Fibroblast of upper back skin (primary cell): ENCODE data around the gene ZNF124.
"Not testable (repeated sequence)": the region's sequence is repeated elsewhere in the genome, so short reads cannot be mapped to it uniquely, and the experiment has no call there.

Experiments used
- DNase-seq: peaks from one replicate; pipeline ENCODE4 v3.0.0-alpha.2; 2013

Gene ZNF124

GRCh38 chr1:247171875-247172563 lies at the start of gene ZNF124:
TSS of gene ZNF124 (minus strand) at chr1:247172020. CDS start at chr1:247171877, 143 bp downstream.
- not testable (repeated sequence) for DNase-seq

- DNase-seq, result not testable (repeated sequence)
Measured at GRCh38 chr1:247220280-247220679, 48.5 kb upstream of the ZNF124 start.

GRCh38 chr1:247218121-247218651 lies 46.4 kb upstream of the ZNF124 start:
- no peak for DNase-seq

GRCh38 chr1:247216261-247216660 lies 44.4 kb upstream of the ZNF124 start:
- DNase-seq, result no peak

GRCh38 chr1:247212627-247213617 lies 41.1 kb upstream of the ZNF124 start:
- DNase-seq, result no peak

GRCh38 chr1:247212012-247212411 lies 40.2 kb upstream of the ZNF124 start:
- DNase-seq, result no peak

- DNase-seq, result no peak
Measured at GRCh38 chr1:247211339-247211738, 39.5 kb upstream of the ZNF124 start.

GRCh38 chr1:247210376-247211117 lies 38.7 kb upstream of the ZNF124 start:
- peak; percentile 89 for DNase-seq

- DNase-seq, result peak; percentile 5
Measured at GRCh38 chr1:247210062-247210375, 38.2 kb upstream of the ZNF124 start.

GRCh38 chr1:247209396-247209795 lies 37.6 kb upstream of the ZNF124 start:
- no peak for DNase-seq

GRCh38 chr1:247204177-247204647 lies 32.4 kb upstream of the ZNF124 start:
- no peak for DNase-seq

GRCh38 chr1:247198781-247199180 lies 27.0 kb upstream of the ZNF124 start:
- DNase-seq, result no peak

GRCh38 chr1:247193958-247194357 lies 22.1 kb upstream of the ZNF124 start:
- no peak for DNase-seq

GRCh38 chr1:247189981-247190798 lies 18.4 kb upstream of the ZNF124 start:
- DNase-seq, result no peak

- DNase-seq, result no peak
Measured at GRCh38 chr1:247185667-247186066, 13.8 kb upstream of the ZNF124 start.

- DNase-seq, result no peak
Measured at GRCh38 chr1:247184254-247184653, 12.4 kb upstream of the ZNF124 start.

- no peak for DNase-seq
Measured at GRCh38 chr1:247182994-247183393, 11.2 kb upstream of the ZNF124 start.

- no peak for DNase-seq
Measured at GRCh38 chr1:247180581-247180980, 8.8 kb upstream of the ZNF124 start.

- DNase-seq, result no peak
Measured at GRCh38 chr1:247177755-247178154, 5.9 kb upstream of the ZNF124 start.

GRCh38 chr1:247175458-247175857 lies 3.6 kb upstream of the ZNF124 start:
- DNase-seq, result no peak

- no peak for DNase-seq
Measured at GRCh38 chr1:247173431-247173830, 1.6 kb upstream of the ZNF124 start.

GRCh38 chr1:247172996-247173395 lies 1.2 kb upstream of the ZNF124 start:
- no peak for DNase-seq
